KMS-11 (cell line): ENCODE data around the gene ANKRD49.

ENCODE experiments used
- H2AFZ ChIP-seq: fragments of 200-600 bp; sonication (generic); 2 replicates; pipeline ENCODE4 v1.6.1; 2016; ENCODE audit warnings: antibody characterized with exemption, mixed run types, low read depth
- H3K27ac ChIP-seq: fragments of 200-600 bp; sonication (generic); 2 replicates; pipeline ENCODE4 v1.6.1; 2016; ENCODE audit warnings: mild to moderate bottlenecking, mixed run types
- H3K27me3 ChIP-seq: fragments of 200-600 bp; sonication (generic); 2 replicates; pipeline ENCODE4 v1.6.1; 2017; ENCODE audit warnings: mild to moderate bottlenecking, low read depth, mixed run types, moderate library complexity; ENCODE audit not compliant: insufficient read depth
- H3K36me3 ChIP-seq: fragments of 200-600 bp; sonication (generic); 2 replicates; pipeline ENCODE4 v1.6.1; 2017; ENCODE audit warnings: mild to moderate bottlenecking, mixed run types; ENCODE audit not compliant: insufficient read depth
- H3K4me1 ChIP-seq: fragments of 200-600 bp; sonication (generic); 2 replicates; pipeline ENCODE4 v1.6.1; 2016; ENCODE audit warnings: mild to moderate bottlenecking, low read depth, mixed run types; ENCODE audit not compliant: poor library complexity, severe bottlenecking
- H3K4me2 ChIP-seq: fragments of 200-600 bp; sonication (generic); 2 replicates; pipeline ENCODE4 v1.7.0; 2016; ENCODE audit warnings: mild to moderate bottlenecking, mixed run types
- H3K4me3 ChIP-seq: fragments of 200-600 bp; sonication (generic); IDR thresholded peaks from 2 replicates; pipeline ENCODE4 v1.6.1; 2017; ENCODE audit warnings: low read depth, low read length, mixed read lengths; ENCODE audit not compliant: insufficient read depth
- H3K79me2 ChIP-seq: fragments of 200-600 bp; sonication (generic); 2 replicates; pipeline ENCODE4 v1.6.1; 2016; ENCODE audit warnings: low read depth, mixed run types; ENCODE audit not compliant: insufficient read depth
- H3K9ac ChIP-seq: fragments of 200-600 bp; sonication (generic); 2 replicates; pipeline ENCODE4 v1.6.1; 2016; ENCODE audit warnings: mild to moderate bottlenecking, mixed run types
- H4K20me1 ChIP-seq: fragments of 200-600 bp; sonication (generic); 2 replicates; pipeline ENCODE4 v1.6.1; 2016; ENCODE audit warnings: mild to moderate bottlenecking, mixed run types; ENCODE audit not compliant: insufficient read depth
- CTCF ChIP-seq: fragments of 200-600 bp; sonication (generic); conservative IDR thresholded peaks from 2 replicates; pipeline ENCODE4 v1.6.1; 2017; ENCODE audit warnings: low read depth, mild to moderate bottlenecking, antibody characterized with exemption, low read length, moderate library complexity, mixed read lengths

The ANKRD49 gene

GRCh38 chr11:94449437-94449836 is 44.3 kb upstream of the ANKRD49 start:
- Histone ChIP-seq H3K27ac (no peak overlapping the region), H3K9ac (no peak overlapping the region), H3K4me1 (no peaks in the 10 kb centered on the region), H3K27me3 (no peaks in the 10 kb centered on the region), H4K20me1 (no peaks in the 10 kb centered on the region), H3K36me3 (no peaks in the 10 kb centered on the region), H3K4me3 (no peak overlapping the region), H3K79me2 (no peaks in the 10 kb centered on the region), H3K4me2 (no peak overlapping the region), H2AFZ (no peak overlapping the region)
- no peak for TF ChIP-seq CTCF

- H3K79me2 ChIP-seq, result no peaks in the 10 kb centered on the region
- H3K27me3 ChIP-seq, result no peaks in the 10 kb centered on the region
- no peaks in the 10 kb centered on the region for H3K4me1 ChIP-seq
- no peak overlapping the region for H3K4me2 ChIP-seq
- no peaks in the 10 kb centered on the region for H4K20me1 ChIP-seq
- no peaks in the 10 kb centered on the region for H3K36me3 ChIP-seq
- no peak overlapping the region for H3K4me3 ChIP-seq
- no peak overlapping the region for H3K27ac ChIP-seq
- no peak overlapping the region for H2AFZ ChIP-seq
- TF ChIP-seq CTCF, result no peak
- H3K9ac ChIP-seq, result no peak overlapping the region
These were observed 43.7 kb upstream of the ANKRD49 start for GRCh38 chr11:94450048-94450447.

- Histone ChIP-seq H3K4me3 (no peak overlapping the region), H4K20me1 (no peaks in the 10 kb centered on the region), H3K79me2 (no peaks in the 10 kb centered on the region), H3K4me1 (no peaks in the 10 kb centered on the region), H3K27me3 (no peaks in the 10 kb centered on the region), H2AFZ (no peak overlapping the region), H3K27ac (no peak overlapping the region), H3K9ac (no peak overlapping the region), H3K36me3 (no peaks in the 10 kb centered on the region), H3K4me2 (no peak overlapping the region)
- TF ChIP-seq CTCF, result no peak
These were observed 40.8 kb upstream of the ANKRD49 start for GRCh38 chr11:94452988-94453387.

- no peaks in the 10 kb centered on the region for H3K79me2 ChIP-seq
- H3K27ac ChIP-seq, result no peak overlapping the region
- no peaks in the 10 kb centered on the region for H4K20me1 ChIP-seq
- no peak overlapping the region for H2AFZ ChIP-seq
- TF ChIP-seq CTCF, result no peak
- no peaks in the 10 kb centered on the region for H3K4me1 ChIP-seq
- no peaks in the 10 kb centered on the region for H3K27me3 ChIP-seq
- H3K36me3 ChIP-seq, result no peaks in the 10 kb centered on the region
- H3K4me2 ChIP-seq, result no peak overlapping the region
- no peak overlapping the region for H3K9ac ChIP-seq
- H3K4me3 ChIP-seq, result no peak overlapping the region
These were observed 39.5 kb upstream of the ANKRD49 start for GRCh38 chr11:94454301-94454700.

- H3K36me3 ChIP-seq, result no peaks in the 10 kb centered on the region
- H3K4me3 ChIP-seq, result no peak overlapping the region
- H3K4me2 ChIP-seq, result no peak overlapping the region
- no peak for TF ChIP-seq CTCF
- H3K79me2 ChIP-seq, result no peaks in the 10 kb centered on the region
- no peak overlapping the region for H2AFZ ChIP-seq
- H3K9ac ChIP-seq, result no peak overlapping the region
- no peaks in the 10 kb centered on the region for H3K4me1 ChIP-seq
- no peaks in the 10 kb centered on the region for H4K20me1 ChIP-seq
- no peaks in the 10 kb centered on the region for H3K27me3 ChIP-seq
- H3K27ac ChIP-seq, result no peak overlapping the region
These were observed 37.9 kb upstream of the ANKRD49 start for GRCh38 chr11:94455861-94456260.
